SH-SY5Y (cell line): ENCODE measurements around the gene ROR2.

Experiments
- GATA2 ChIP-seq: IDR thresholded peaks from 2 replicates; pipeline ENCODE4 v1.6.1; 2011; ENCODE audit warnings: mild to moderate bottlenecking, low read depth, low read length
- GATA3 ChIP-seq: IDR thresholded peaks from 2 replicates; pipeline ENCODE4 v1.6.1; 2011; ENCODE audit warnings: low read depth, mild to moderate bottlenecking, low read length, moderate library complexity

Gene ROR2

DNA sequence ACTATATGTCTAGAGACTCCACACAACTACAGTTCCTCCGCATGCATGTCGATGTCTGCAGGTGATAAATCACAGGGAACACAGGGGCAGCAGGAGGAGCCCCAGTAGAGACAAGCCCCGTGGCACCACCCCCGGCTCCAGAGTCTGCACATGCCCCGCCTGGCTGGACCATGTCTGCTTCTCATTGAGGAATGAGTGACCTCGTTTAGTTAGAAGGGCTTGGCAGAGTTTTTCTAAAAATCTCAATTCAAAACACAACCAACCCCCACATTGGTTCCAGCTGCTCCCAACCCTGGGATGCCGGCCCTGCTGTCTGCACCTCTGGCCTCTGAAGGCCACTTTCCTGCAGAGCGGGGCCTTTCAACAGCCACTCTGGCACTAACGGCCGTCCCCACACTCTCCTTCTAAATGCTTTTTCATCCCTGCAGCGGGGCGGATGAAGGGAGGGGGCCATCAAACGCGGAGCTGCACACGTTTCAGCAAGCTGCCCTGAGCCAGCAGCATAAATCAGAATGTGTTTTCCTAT, 106.3 kb downstream of the ROR2 start:
- TF ChIP-seq GATA3: no peak
- no peak for TF ChIP-seq GATA2

DNA sequence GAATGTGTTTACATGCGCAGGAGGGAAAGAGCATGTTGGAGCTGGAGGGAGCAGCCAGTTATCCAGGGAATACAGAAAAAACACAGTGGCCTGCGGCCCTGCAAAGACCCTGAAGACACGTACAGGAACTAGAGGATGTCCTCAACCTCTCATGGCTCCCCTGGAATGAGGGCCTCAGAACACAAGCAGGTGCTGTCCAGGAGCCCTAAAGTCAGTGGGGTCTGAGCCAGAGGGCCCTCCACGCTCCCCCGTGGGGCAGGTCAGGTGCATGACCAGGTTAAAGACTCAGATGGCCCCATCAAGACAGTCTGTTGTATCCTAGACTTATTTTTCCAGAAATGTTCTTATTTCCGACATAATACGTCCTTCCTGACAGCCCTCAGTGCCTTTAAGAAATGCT, 106.9 kb downstream of the ROR2 start:
- TF ChIP-seq GATA3: no peak
- TF ChIP-seq GATA2: no peak

DNA sequence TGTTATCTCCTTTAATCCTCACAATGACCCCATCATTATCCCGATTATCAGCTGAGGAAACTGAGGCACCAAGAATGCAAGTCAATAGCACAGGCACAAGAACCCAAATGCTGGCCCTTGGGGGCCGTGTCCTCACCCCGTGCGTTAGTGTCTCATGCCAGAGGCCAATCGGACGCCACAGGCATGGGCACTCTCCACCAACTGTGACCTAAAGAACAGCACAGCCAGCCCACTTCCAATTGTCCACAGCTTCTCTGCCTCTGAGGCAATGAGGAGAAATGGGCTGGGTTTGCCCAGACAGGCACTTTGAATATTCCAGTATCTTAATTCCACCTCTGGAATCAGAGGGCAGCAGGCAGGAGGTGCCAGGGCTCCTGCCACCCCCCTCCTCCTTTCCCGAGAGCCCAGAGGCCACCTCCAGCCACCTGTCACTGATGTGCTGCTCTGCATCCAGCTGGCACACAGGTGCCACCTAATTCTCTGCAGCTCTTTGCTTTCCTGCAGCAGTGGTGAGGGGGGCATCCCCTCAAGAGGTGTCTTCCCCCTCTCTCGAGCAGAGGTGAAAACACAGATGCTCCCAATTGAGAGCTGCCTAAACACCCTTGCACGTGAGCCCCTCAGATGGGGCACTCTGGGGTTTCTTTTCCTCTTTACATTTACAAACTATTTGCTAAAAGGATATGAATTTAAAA, 107.5 kb downstream of the ROR2 start:
- TF ChIP-seq GATA3 (no peak), GATA2 (no peak)

DNA sequence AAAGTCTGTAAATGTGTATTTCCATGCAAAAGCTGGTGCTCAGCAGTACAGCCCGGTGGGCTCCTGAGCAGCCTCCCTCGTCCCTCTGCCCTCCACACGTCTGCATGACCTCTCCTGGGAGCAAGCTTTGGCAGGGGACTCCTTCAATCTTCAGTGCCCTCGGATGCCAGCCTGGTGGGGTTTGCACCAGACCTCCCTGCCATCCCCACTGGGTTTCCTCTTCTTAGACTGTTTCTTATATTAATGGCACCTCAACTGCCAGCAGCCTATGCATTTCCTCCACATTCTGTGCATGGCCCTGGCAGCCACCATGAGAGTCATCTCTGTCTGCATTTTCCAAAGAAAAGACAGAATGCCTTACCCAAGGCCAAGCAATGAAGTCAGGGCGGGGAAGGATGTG, 108.4 kb downstream of the ROR2 start:
- TF ChIP-seq GATA3: no peak
- TF ChIP-seq GATA2: no peak

DNA sequence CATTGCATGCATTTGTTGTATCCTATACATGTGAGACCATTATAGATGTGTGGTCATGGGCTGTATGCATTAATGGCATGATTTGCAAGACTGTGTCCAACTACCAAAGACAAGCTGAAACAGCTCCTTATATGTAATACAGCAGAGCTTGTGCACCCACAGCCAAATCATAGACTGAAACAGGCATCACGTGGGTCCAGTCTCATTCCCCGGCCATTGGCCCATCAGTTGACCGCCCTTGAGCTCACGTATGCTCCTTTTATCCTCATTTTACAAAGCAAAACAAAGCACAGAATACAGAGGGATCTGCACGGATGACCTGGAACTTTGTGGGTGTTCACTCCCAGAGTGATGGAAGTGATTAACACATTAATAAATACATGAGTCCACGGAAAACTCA, 109.1 kb downstream of the ROR2 start:
- TF ChIP-seq GATA2: no peak
- TF ChIP-seq GATA3: no peak

DNA sequence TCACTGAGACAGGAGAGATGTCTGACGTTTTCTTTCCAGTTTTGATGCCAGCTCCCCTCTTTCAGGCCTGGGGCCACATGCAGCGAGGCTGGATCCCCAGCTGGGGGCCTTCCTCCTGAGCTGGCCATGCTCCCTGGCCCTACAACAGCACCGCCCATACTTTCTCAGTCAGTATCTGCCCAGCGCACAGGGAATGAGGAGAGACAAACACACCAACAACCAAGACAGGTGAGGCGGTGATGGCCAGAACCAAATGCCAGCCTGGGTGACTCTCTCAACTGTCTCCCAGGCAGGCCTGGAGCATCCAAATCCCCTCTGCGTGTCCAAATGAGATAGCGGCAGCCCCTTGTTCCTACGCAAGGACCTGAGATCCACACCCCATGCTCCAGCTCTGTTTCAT, 109.6 kb downstream of the ROR2 start:
- TF ChIP-seq GATA2 (no peak), GATA3 (no peak)

DNA sequence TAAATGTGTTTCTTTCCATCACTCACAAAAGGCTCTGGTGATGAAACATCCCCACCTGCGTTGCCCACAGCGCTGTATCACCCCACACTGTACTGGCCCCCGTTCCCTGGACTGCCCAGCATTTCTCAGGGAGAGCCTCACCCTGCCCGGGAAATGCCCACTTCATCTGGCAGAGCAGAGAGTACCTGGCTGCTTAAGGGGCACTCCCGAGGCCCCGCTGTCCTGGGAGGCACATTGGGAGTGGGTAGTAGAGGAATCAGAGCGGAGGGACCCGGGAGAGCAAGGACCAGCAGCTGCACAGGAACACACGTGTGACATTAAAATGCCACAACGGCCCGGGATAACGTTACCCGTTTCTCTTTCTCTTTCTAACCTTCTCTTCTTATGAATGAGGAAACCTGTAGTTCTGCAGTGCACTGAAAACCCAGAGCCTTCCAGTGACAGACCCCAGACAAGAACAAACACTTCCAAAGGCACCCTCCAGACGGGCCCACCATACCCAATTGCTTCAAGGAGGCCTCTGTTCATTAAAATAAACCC, 110.0 kb downstream of the ROR2 start:
- TF ChIP-seq GATA2 (no peak), GATA3 (no peak)

DNA sequence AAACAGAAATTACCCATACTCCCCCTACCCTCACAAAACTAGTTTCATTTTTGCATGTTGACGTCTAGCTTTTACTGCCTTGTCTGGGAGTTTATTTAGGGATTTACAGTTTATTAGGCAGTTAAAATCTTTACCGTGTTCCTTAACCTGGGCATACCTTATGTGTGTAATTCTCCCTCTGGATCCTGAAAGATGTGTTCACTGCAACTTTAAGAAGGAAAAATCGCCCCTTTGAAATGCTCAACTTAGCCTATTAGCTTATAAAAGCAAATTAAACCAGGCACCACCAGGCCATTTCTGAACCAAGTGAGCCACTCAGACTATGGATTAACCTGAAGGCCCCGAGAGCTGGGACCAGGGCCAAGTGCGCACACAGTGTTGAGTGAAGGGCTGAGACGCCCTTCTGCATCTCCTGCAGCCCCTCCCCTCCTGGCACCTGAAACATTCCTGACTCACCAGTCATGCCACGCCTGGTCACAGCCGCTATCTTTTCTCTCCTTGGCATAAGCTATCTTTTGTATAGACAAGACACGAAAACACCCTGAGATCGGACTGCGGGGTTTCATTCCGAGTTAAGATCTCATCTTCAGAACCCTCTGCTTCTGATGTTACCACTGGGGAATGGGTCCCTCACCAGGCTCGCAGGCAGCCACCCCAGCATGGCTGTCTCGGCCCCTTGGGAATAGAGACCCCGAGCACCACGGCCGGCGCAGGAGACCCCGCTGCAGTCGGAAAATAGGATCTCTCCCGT, 111.9 kb downstream of the ROR2 start:
- TF ChIP-seq GATA3: no peak
- no peak for TF ChIP-seq GATA2

DNA sequence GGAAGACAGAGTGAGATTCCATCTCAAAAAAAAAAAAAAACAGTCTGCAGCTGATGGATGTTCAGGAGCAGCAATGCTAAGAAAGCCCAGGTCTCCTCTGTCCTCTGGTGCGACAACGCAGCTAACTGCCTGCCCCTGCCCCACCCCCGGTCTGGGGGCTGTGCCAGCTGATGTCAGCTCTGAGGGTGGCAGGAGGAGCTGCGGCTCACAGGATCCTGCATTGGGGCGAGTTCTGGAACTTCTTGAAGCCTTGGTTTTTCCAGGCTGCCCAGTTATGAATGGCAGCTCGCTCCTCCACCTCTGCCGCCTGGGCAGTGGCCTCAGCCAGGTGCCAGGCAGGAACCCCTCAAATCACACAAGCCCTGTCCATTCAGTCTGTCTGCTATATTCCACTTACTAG, 113.5 kb downstream of the ROR2 start:
- no peak for TF ChIP-seq GATA3
- TF ChIP-seq GATA2: no peak

DNA sequence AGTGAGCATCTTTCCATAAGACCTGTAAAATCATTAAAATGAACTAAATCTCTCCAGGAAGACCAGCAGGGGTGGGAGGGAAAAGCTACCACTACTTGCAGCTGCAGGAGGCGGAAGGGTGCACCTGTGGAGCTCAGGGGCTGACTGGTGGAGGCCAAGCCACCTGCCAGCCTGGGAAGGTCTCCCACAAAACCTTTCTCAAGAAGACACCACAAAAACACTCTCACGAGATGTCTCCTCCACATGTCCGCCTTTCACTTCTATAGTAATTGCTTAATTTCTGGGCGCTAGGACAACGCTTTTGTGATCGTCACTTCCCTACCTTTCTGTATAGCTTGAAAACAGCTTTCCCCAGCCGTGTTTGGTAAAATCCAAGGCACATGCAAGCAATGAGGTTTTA, 114.4 kb downstream of the ROR2 start:
- TF ChIP-seq GATA2 (no peak), GATA3 (no peak)

DNA sequence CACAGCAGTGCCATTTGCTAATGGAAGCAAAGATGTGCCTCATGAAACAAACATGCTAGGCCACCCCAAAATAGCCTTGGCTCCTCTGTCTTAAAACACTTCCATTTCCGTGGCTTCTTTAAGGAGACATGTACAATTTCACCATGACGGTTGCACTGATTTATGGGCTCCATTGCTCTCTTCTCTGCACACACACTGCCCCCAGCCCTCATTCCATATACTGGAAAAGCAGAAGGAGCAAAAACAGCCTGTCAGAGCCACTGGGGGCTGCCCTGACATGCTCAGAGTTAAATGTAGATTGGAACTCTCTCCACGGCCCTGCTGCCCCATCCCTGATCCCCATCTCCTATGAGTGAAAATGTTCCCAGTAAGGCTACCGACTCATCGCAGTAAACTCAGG, 114.8 kb downstream of the ROR2 start:
- TF ChIP-seq GATA2: no peak
- TF ChIP-seq GATA3: no peak

DNA sequence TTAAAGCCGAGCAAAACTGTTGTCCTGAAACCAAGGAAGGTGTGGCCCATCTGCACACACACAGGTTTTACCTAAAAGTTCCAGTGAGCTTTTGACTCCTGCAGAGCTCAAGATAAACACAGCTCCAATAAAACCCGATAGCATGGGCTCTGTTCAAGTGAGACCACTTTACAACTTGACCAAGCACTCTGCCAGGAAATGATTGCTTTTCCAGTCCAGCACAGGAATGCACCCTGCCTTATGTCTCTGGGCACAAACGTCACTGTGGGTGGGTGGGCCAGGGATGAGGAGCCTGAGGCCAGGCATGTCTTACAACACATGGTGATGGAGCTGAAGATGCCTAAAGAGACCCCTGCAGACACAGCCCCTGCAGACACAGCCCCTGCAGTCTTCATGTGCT, 115.3 kb downstream of the ROR2 start:
- TF ChIP-seq GATA3: no peak
- no peak for TF ChIP-seq GATA2

DNA sequence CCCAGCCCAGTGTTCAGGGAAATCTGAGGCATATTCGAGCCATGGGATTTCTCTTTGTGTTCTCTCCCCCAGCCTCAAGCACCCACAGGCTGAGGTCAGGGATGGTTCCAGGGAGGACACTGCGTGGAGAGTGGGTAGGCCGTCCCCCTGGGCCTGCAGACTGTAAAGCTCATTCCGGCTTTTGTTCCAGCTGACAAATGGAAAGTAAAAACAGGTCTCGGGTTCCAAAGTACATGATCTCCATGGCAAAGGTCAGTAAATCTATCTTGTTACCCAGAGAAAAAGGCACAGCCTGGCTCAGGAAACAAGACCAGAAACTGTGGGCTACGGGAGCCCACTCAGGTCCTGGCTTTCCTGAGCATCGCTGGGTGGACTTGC, 116.2 kb downstream of the ROR2 start:
- TF ChIP-seq GATA2 (no peak), GATA3 (no peak)

DNA sequence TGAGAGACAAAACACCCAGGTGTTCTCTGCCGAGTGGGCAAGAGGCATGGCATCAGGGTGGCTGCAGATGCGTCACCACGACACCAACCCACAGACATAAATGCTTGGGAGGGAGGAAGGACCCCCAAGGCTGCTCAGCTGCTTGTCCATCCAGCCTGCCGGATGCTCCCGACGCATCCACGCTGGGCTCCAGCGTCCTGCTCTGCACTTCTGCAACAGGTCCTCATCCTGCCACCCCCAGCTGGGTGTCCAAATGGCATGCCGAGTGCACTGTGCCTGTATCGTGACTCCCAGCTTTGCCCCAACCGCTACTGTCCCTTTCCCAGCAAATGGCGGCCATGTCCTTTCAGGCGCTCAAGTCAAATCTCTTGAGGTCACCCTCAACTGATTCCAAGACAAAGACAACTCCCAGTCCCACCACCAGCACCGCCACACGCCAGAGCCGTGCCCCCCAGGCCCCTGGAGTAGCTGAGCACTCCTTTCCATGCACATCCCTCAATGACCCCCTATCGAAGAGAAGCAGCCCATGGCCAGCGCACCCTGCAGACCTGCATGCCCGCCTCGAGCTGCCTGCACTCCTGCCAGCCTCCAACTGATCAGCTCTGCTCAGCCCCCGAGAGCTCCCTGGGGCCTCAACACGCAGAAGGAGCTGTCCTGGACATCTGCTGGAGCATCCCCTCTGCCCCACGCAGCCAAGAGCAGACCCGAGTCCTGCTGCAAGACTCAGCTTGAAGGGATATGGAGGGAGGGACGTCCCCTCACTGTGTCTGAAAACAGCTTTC, 116.7 kb downstream of the ROR2 start:
- TF ChIP-seq GATA3 (no peak), GATA2 (no peak)

DNA sequence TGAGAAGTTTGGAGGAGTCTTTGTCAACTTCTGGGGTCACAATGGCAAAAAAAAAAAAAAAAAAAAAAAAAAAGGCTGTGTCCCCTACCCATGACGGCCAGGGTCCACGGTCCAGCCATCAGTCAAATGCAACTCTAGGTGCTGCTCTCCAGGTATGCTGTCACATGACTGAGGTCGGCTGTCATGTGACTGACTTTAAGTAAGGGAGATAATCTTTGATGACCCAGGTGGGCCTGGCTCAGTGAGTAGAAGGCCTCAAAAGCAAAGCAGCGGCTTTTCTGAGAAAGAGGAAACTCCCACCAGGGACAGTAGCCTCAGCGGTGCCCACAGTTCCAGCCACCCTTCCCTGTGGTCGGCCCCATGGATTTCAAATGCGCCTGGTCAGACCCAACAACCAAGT, 117.7 kb downstream of the ROR2 start:
- TF ChIP-seq GATA3: no peak
- no peak for TF ChIP-seq GATA2
